ENCODE data around the gene ODAD2. TPM values are rescaled to one million over a fixed set of nuclear protein-coding genes. Genes with fewer than 3 reads are reported as not detected.

Gene ODAD2
- total RNA-seq, 2 donors from 2014 or later, result 6.0 to 12.0 TPM

DNA sequence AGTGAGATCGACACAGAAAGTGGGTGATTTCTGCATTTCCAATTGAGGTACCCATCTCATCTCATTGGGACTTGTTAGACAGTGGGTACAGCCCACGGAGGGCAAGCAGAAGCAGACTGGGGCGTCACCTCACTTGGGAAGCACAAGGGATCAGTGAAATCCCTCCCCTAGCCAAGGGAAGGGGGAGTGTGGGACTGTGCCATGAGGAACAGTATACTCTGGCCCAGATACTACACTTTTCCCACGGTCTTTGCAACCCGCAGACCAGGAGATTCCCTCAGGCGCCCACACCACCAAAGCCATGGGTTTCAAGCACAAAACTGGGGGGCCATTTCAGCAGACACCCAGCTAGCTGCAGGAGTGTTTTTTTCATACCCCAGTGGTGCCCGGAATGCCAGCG lies 99.8 kb downstream of the ODAD2 start:
- no peaks in the 10 kb centered on the region for H3K27me3 Mint-ChIP-seq (ENCODE audit: insufficient read depth)
- DNase-seq, result no peak
- no peak for TF ChIP-seq CTCF (conservative IDR thresholded peaks at IDR 0.05)
- peaks cover 13% of the 10 kb centered on the region for H3K9me3 Mint-ChIP-seq
- Histone ChIP-seq H3K4me1 (ENCODE audit: control insufficient read depth, insufficient read depth, low read length) (peaks cover 4% of the 10 kb centered on the region), H3K4me3 (ENCODE audit: low read length) (no peak overlapping the region), H3K9ac (ENCODE audit: extremely low read depth, low read length, poor library complexity, severe bottlenecking) (no peak overlapping the region), H3K27ac (ENCODE audit: low read depth, low read length) (no peak overlapping the region), H3K27me3 (ENCODE audit: control insufficient read depth, insufficient read depth, low read length, poor library complexity, severe bottlenecking) (no peaks in the 10 kb centered on the region), H3K9me3 (ENCODE audit: control insufficient read depth, low read length) (no peaks in the 10 kb centered on the region), H3K36me3 (ENCODE audit: control insufficient read depth, insufficient read depth, low read length) (no peaks in the 10 kb centered on the region)
- peaks cover 5% of the 10 kb centered on the region for H3K4me1 Mint-ChIP-seq
- no peak overlapping the region for H3K27ac Mint-ChIP-seq
- peaks cover 53% of the 10 kb centered on the region for H3K36me3 Mint-ChIP-seq (ENCODE audit: low read depth)
- no peak overlapping the region for H3K4me3 Mint-ChIP-seq
- 80 to 86% methylated on average over 2 to 8 of the region's 8 CpGs for WGBS, 2 experiments (ENCODE audit: insufficient coverage in 1 of 2, insufficient read length in 1 of 2)

DNA sequence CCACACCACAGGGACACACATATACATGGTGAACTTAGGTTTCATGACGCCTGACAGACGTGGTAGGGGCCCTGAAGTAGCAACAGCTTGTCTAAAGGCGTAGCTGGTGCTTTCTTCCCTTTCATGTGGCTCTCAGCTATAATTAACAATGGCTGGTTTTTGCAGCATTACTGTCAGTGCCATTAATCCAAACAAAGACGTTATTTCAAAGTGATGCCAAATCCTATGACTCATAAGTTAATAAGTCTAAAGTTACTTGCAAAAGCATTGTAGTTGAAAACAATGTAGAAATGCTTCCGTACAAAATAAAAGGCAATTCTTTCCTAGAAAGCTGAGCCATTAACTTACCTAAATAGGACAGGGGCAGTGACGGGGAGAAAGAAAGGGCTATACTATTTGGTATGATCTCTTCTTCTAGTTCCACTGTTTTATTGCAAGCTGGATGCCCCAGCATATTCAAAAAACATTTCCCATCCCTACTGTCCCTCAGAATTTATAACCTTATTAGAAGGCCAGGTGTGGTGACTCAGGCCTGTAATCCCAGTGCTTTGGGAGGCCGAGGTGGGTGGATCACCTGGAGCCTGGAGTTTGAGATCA lies 105.4 kb downstream of the ODAD2 start:
- DNase-seq, result no peak

GRCh38 chr10:27890971-27891370 lies 107.9 kb downstream of the ODAD2 start:
- H3K4me1 ChIP-seq (ENCODE audit: control insufficient read depth, insufficient read depth, low read length), result no peaks in the 10 kb centered on the region
- no peak for TF ChIP-seq CTCF (conservative IDR thresholded peaks at IDR 0.05)
- WGBS, 2 experiments (ENCODE audit: insufficient coverage in 1 of 2, insufficient read length in 1 of 2), result 91 to 100% methylated on average over 3 of the region's 3 CpGs

More for the DNA sequence above, 105.4 kb downstream of the ODAD2 start:
- TF ChIP-seq CTCF (conservative IDR thresholded peaks at IDR 0.05), result no peak
- Histone ChIP-seq H3K27me3 (ENCODE audit: control insufficient read depth, insufficient read depth, low read length, poor library complexity, severe bottlenecking) (no peaks in the 10 kb centered on the region), H3K4me3 (ENCODE audit: low read length) (no peak overlapping the region), H3K9ac (ENCODE audit: extremely low read depth, low read length, poor library complexity, severe bottlenecking) (no peak overlapping the region), H3K9me3 (ENCODE audit: control insufficient read depth, low read length) (no peaks in the 10 kb centered on the region), H3K4me1 (ENCODE audit: control insufficient read depth, insufficient read depth, low read length) (no peaks in the 10 kb centered on the region), H3K36me3 (ENCODE audit: control insufficient read depth, insufficient read depth, low read length) (no peaks in the 10 kb centered on the region), H3K27ac (ENCODE audit: low read depth, low read length) (no peak overlapping the region)
- Mint-ChIP-seq H3K4me3 (no peak overlapping the region), H3K36me3 (ENCODE audit: low read depth) (peaks cover 20% of the 10 kb centered on the region), H3K27me3 (ENCODE audit: insufficient read depth) (no peaks in the 10 kb centered on the region), H3K27ac (no peak overlapping the region), H3K4me1 (no peaks in the 10 kb centered on the region), H3K9me3 (no peaks in the 10 kb centered on the region)
- 85 to 95% methylated on average over 5 to 7 of the region's 7 CpGs for WGBS, 2 experiments (ENCODE audit: insufficient coverage in 1 of 2, insufficient read length in 1 of 2)

More at GRCh38 chr10:27890971-27891370, 107.9 kb downstream of the ODAD2 start:
- DNase-seq, result no peak
- Mint-ChIP-seq H3K27me3 (ENCODE audit: insufficient read depth) (no peaks in the 10 kb centered on the region), H3K9me3 (no peaks in the 10 kb centered on the region), H3K36me3 (ENCODE audit: low read depth) (peaks cover 9% of the 10 kb centered on the region), H3K27ac (no peak overlapping the region), H3K4me1 (no peaks in the 10 kb centered on the region), H3K4me3 (no peak overlapping the region)
- Histone ChIP-seq H3K4me3 (ENCODE audit: low read length) (no peak overlapping the region), H3K9me3 (ENCODE audit: control insufficient read depth, low read length) (no peaks in the 10 kb centered on the region), H3K36me3 (ENCODE audit: control insufficient read depth, insufficient read depth, low read length) (no peaks in the 10 kb centered on the region), H3K27me3 (ENCODE audit: control insufficient read depth, insufficient read depth, low read length, poor library complexity, severe bottlenecking) (no peaks in the 10 kb centered on the region), H3K9ac (ENCODE audit: extremely low read depth, low read length, poor library complexity, severe bottlenecking) (no peak overlapping the region), H3K27ac (ENCODE audit: low read depth, low read length) (no peak overlapping the region)

All from endodermal cell (in vitro differentiated cells).